Activated CD4-positive, alpha-beta T cell treated with anti-CD3 and anti-CD28 coated beads for 24 hours (primary cell): ENCODE results near the gene DDX47.

Source experiments
- DNase-seq, 2 donors: peaks; one replicate each; pipeline ENCODE4 v3.0.0-alpha.2; 2020; ENCODE audit warnings: low read depth in 2 of 2

DDX47 gene

DNA sequence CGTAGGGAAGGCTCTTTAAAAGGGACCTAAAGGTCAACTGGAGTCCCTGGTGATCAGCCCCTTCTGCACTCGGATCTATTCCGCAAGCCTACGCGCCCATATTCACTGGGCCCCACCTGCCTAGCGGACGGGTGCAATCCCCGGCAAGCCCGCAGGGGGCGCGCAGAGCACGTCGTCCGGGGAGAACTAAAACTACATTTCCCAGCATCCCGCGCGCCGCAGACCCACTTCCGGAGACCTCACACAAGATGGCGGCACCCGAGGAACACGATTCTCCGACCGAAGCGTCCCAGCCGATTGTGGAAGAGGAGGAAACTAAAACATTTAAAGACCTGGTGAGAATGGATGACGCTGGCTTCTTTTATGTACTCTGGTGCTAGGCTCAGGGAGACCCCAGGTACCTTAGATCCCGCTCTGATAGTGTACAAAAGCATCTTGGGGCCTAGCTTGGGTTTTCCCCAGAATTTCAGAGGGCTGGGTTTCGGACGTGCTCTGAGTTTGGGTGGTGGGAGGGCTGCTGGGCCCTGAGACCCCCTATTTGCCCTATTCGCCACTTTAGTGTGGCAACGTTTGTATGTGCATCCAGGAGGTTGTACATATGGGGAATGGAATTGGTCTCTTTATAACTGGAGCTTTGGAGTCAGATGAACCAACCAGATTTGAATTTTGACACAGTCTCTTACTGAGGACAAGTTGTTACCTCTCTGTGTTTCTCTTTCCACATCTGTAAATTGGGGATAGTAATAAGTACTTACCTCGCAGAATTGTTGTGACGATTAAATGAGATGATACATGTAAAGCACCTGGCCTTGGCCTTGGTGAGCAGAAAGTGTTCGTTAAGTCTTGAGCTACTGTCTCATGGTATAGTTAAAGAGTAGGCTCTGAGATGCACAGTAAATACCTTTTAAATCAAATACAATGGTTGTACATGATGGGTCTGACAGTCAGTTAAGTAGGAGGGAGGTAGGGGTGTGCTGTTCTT lies at the start of gene DDX47:
DDX47 (plus strand) TSS at position 227 of the 982 bp plus-strand sequence; CDS start at position 249, 22 bp downstream.
- peak; percentile 97 to 98 for DNase-seq

DNA sequence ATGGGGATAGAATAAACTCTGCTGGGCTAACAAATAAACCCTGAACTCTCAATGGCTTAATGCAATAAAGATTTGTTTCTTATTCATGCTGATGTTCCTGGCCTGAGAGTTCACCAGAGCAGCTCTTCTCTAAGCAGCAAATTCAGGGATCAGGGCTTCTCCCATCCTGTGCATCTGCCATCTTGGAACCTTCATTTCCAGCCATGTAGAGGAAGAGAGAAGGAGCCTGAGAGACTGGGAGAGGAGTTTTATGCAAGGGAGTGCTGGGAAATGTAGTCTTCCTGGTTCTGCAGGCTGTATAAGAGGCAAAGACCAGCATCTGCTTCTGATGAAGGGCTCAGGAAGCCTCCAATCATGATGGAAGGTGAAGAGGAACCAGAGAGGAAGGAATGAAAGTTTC lies 48.3 kb upstream of the DDX47 start:
- DNase-seq: no peak

DNA sequence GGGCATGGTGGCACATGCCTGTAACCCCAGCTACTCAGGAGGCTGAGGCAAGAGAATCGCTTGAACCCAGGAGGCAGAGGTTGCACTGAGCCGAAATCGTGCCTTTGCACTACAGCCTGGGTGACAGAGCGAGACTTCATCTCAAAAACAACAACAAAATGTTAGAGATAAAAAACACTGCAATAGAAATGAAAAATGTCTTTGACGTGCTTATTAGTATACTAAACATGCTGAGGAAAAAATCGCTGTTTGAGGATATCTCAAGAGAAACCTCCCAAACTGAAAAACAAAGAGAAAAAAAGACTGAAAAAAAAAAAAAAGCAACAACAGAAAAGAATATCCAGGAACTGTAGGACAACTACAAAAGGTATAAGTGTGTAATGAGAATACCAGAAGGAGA lies 42.9 kb upstream of the DDX47 start:
- no peak for DNase-seq

DNA sequence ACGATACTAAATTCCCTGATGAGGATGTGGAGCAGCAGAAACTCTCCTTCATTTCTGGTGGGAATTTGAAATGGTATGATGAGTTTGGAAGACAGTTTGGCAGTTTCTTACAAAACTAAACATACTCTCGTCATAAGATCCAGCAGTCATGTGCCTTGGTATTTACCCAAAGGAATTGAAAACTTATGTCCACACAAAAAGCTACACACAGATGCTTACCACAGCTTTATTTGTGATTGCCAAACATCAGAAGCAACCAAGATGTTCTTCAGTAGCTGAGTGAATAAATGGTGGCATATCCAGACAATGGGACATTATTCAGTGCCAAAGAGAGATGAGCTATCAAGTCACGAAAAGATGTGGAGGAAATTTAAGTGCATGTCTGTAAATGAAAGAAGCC lies 38.4 kb upstream of the DDX47 start:
- DNase-seq: no peak

DNA sequence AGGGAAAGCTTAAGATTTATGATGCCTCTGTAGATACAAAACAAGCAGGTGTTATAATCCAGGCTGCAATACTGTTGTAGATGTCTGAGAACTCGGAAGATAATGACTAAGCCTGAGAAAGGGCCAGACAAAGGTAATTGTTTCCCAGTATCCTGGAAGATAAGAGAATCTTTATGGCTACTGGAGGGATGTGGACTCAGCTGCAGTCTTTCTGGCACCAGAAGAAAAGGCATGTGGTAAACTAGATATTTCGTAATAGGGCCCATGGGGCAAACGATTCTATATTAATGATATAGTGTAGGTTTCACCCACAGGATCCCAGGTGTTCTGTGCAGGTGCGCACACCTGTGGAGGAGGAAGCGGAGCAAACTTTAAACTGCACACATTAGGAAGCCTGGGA lies 36.9 kb upstream of the DDX47 start:
- DNase-seq: no peak

DNA sequence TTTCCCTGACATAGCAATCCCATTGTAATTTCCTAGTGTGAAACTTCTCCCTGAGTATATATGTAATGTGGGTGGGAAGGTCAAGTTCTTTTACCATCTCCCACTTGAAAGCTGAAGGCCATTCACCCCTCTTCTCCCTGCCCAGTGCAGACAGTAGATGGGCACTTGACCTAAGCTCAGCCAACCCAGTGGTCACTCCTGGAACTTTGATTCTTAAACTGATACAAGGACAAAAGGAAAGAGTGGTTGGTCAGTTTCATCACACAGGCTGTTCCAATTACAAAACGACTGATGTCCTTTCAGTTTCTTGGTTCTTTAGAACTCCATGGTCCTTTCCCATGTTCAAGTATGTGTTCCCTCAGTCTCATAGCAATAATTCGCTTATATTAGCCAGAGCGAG lies 36.1 kb upstream of the DDX47 start:
- DNase-seq: no peak

DNA sequence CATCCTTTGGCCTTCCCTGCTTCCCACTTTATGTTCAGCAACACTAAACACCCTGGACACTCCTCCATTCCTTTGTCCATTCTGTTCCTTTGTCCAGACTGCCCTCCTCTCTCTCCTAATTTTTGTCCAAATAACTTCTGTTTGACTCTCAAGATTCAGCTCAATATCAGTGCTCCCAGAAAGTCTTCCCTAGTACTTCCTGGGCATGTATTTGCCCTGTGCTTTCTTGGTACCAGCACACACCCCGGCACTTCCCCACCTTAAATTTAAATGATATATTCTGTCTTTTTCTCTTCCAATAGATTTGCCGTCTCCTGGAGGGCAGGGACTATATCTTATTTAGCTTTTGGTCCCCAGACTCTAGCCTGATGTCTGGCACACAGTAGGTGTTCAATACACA lies 34.1 kb upstream of the DDX47 start:
- no peak for DNase-seq

DNA sequence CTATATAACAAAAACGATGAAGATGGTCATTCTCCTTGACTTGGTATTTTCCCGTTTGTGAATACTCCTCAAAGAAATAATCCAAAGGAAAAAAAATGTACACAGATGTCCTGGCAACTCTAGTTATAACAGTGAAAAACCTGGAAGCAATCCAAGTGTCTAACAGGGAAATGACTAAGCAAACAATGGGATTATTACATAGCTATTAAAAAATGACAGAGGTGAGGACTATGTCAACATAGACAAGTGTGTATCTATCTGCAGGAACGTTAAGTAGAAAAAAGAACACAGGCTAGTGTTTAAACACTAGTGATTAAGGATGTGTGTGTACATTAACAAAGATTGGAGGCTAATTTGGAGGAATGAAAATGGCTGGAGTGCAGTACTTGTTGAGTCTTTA lies 33.6 kb upstream of the DDX47 start:
- DNase-seq: no peak

DNA sequence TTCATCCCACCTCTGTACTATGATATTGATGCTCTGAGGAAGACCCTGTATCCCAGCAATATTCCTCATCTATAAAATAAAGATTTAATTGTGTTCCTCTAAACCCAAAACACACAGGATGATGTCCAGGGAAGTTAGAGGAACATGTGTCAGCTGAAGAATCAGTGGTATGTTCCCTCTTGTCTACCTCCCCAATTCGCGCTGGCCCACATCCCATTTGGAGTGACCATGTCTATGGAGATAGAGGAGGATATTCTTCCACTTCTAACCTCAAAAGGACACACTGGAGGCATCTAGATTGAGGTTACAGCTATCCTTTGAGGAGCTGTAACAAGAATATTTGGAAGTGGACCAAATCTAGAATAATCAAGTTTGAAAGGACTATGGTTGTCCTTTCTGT lies 29.0 kb upstream of the DDX47 start:
- no peak for DNase-seq

DNA sequence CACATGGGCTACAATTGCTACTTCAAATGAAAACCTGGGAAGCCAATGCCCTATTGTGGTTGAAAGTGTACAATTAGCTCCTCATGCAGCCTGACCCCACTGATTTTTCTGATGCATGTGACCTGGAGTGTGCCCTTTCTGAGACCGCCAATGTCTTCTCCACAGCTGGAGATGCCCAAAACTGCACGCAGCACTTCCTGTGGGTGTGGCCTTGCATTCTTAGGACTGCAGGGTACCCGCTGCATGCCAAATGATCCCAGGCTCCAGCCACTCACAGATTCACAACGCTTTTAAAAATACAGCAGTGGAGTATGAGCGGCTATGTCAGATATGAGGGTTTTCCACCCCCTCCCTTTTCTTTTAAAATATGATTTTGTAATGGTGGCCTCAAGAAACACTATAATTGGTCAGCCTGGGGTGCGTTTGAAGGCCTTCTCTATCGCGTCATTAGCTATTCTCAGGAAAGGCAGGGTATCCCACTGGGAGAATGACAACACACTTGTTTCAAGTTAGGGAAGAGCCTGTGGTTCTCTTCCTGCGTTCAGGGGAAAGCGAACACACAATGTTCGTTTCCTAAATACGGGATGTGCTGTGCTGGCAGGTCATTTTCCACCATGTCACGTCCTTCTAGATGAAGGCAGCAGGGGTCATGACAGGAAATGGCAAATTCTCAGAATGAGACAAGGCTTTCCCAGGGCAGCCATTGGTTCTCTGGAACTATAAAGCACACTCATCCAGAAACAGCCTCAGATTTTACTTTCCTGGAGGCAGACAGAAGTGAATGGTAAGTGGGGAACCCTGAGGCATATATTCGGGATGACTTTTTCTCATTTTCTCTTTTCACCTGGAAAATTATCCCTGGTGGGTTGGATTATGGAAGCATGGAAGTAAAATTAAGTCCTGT lies 28.0 kb upstream of the DDX47 start, which contains the start of gene APOLD1:
APOLD1 (plus strand) TSS at position 749 of the 904 bp plus-strand sequence; CDS start at position 782, 33 bp downstream.
- no peak for DNase-seq

DNA sequence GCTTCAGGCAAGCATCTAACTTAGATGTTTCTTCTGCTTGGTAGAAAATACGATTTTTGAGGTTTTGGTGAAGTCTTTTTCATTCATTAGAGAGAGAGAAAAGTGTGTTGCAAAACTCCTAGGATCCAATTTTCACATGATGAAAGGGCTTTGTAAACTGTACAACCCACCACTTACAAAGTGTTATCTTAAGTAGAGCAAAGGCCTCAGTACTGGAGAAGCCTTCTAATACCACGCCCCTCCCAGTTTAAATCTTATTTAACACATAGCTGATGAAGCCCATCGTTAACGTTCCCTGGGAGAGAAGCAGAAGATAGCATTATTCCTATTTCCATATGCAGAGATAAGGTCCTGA lies 26.8 kb upstream of the DDX47 start:
- DNase-seq: no peak

DNA sequence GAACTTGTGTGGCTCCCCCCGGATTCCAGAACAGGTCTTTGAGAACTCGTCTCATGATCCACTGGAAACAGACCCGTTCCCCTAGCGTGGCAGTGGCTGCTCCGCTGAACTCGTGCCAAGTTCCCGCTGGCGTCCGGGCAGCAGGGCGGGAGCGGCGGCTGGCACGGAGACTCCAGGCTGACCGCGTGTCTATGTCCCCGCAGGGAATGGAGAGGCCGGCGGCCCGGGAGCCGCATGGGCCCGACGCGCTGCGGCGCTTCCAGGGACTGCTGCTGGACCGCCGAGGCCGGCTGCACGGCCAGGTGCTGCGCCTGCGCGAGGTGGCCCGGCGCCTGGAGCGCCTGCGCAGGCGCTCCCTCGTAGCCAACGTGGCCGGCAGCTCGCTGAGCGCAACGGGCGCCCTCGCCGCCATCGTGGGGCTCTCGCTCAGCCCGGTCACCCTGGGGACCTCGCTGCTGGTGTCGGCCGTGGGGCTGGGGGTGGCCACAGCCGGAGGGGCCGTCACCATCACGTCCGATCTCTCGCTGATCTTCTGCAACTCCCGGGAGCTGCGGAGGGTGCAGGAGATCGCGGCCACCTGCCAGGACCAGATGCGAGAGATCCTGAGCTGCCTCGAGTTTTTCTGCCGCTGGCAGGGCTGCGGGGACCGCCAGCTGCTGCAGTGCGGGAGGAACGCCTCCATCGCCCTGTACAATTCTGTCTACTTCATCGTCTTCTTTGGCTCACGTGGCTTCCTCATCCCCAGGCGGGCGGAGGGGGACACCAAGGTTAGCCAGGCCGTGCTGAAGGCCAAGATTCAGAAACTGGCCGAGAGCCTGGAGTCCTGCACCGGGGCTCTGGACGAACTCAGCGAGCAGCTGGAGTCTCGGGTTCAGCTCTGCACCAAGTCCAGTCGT lies 26.2 kb upstream of the DDX47 start:
- peak; percentile 54 to 55 for DNase-seq

DNA sequence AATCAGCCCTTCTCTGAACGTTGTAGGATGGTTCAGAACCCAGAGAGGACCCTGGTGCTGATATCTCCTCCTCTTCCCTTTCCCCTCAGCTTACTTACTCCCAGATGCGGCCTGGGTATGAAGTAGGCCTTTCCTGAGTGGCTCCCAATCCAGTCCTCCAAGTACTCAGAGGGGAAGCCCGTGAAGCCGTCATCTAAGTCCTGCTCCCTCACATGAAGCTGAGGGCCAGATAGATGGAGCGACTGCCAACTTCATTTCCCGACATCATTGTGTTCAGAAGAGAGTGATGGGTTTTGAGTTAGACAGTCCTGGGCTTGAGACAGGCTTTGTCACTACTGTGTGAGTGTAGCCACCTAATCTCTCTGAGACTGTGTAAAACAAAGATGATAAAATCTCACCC lies 25.0 kb upstream of the DDX47 start:
- DNase-seq: no peak

DNA sequence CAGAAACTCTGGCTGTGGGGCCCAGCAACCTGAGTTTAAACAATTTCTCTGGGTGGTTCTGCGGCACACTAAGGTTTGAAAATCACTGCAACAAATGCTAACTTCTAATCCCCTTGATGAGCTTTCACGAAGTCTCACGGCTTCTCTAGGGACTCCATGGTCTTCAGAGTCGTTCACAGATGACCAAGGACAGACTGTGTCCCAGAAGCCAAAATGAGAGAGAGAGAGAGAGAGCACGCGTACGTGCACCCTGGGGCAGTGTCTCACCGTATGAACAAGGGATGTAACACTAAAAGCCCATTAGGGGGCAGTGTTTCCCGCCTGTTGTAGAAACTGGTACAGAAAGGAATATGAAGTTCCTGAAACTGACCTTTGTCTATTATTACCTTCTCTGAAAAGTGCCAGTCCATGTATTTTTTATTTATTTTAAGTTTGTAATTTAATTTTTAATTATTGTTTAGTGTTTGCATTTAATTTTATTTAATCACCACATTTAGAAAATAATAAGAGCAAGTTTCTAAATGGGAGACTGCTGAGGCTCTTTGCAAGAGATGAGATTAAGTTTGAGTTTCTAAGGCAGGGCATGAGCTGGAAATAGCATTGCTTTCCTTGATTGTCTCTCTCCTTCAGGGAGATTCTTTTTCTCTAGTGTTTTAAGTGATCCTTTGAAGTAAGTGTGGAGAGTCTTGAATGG lies 24.3 kb upstream of the DDX47 start:
- DNase-seq: peak; percentile 31 to 51

DNA sequence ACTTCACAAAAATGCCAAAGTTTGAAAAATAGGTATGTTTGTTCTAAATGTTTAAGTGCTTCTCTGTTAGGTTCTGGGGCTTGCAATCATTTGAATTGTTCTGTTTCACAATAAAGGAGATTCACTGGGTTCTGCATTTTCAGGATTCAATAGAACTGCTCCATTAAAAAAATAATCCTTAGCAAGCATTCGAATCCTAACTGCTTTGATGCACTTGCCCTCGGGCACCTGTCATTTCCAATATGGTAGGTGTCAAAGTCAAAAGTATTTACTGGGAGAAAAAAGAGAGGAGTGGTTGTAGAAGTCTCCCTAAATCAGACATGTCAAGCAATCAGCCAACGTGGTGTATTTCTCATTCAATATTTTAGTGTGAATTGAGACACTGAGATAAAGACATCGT lies 22.2 kb upstream of the DDX47 start:
- no peak for DNase-seq

DNA sequence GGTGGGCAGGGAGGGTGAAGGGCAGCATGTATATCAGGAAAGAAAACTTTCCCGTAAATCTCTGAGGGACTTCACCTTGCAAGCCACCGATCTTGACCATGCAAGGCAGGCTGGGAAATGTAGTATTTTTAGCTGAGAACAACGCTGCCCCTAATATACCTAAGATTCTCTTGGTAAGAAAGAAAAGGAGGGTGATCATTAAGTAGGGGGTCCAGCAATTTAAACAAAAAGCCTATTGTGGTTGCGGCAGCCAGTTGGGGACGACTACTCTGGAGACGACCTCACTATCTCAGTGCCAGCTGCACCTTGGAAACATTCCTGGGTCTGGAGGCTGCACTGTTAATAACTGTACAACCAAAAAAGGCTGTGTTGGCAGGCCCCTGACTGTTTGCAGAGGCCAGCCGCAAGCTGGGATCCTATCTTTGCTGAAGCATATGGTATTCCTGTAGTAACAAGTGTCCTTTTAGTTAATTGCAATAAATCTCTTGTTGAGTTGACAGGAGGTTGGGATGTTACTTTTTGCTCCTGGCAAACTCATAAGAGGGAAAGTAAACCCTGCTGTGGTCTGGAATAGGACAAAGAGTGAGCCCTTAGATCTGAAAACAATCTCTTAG lies 21.3 kb upstream of the DDX47 start:
- DNase-seq: no peak

DNA sequence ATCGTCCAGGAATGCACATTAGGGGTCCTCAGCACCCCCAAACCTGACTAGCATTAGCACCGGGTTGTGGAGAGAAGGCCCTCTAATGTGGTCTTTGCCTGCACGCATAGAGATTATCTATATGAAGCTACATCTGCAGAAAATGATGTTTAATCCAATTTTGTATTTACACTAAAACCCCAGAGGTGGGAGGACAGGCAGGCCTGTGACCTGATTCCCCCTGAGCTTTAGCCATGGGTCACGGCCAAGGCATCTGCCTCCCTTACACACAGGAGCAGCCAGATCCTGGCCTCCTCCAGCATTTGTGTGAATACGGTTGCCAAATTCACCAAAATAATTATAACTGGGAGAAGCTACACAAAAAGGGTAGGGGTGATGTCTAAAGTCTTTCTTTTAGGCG lies 20.7 kb upstream of the DDX47 start:
- DNase-seq: no peak

DNA sequence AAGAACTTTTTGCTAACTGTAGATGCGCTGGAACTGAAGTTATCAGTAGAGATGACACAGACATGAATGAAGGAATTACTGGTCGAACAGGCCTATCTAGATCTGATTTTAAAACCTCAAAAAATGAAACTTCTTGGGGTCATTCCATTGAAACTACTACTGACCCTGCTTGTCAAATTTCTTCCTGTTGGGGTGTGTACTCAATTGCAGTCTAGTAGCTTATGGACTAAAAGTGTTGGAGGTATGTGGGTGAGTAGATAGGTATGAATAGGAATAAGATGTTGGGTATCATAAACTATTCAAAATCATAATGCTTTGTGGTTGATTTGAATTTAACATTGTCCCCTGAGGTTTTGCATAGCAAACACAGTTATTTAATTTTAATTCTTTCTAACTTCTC lies 18.5 kb upstream of the DDX47 start:
- DNase-seq: no peak

DNA sequence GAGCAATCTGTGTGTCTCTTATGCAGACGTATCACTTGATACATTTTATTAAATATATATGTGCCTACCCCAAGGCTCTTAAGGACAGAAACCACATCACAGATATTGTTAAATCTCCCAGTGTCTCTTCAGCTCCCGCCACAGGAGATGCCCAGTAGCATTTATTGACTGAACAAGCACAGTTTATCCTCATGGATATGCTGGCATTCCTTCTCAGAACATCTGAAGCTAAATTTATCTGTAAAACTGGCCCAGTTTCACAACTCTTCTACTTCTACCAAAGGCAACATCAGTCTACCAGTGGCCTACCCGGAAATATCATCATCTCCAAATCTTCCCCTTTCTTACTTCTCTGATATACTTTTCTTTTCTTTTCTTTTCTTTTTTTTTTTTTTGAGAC lies 17.0 kb upstream of the DDX47 start:
- DNase-seq: no peak
